ENCODE results near the gene ZNF385B.

- TF ChIP-seq, protein P1, sequence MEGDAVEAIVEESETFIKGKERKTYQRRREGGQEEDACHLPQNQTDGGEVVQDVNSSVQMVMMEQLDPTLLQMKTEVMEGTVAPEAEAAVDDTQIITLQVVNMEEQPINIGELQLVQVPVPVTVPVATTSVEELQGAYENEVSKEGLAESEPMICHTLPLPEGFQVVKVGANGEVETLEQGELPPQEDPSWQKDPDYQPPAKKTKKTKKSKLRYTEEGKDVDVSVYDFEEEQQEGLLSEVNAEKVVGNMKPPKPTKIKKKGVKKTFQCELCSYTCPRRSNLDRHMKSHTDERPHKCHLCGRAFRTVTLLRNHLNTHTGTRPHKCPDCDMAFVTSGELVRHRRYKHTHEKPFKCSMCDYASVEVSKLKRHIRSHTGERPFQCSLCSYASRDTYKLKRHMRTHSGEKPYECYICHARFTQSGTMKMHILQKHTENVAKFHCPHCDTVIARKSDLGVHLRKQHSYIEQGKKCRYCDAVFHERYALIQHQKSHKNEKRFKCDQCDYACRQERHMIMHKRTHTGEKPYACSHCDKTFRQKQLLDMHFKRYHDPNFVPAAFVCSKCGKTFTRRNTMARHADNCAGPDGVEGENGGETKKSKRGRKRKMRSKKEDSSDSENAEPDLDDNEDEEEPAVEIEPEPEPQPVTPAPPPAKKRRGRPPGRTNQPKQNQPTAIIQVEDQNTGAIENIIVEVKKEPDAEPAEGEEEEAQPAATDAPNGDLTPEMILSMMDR (IDR thresholded peaks at IDR 0.05): no peak
- TF ChIP-seq POLR2A (IDR thresholded peaks at IDR 0.05): no peak
Observed at GRCh38 chr2:179694963-179695362, 166.4 kb downstream of the ZNF385B start.
